NB4 (cell line): ENCODE measurements around the gene CARMIL1.
A peak's percentile ranks its signal among the peaks of the same experiment; 100 is the strongest.

ENCODE experiments used
- DNase-seq: peaks from one replicate; pipeline ENCODE4 v3.0.0; 2010; ENCODE audit warnings: low read depth
- H3K4me3 ChIP-seq: one replicate; pipeline ENCODE4 v1.5.1; 2011; ENCODE audit warnings: mild to moderate bottlenecking, low read depth, low read length, moderate library complexity
- MYC ChIP-seq: IDR thresholded peaks from 2 replicates; pipeline ENCODE4 v1.6.1; 2011; ENCODE audit warnings: low read depth, low read length
- POLR2A ChIP-seq: IDR thresholded peaks from 2 replicates; pipeline ENCODE4 v1.6.1; 2011; ENCODE audit warnings: mild to moderate bottlenecking; ENCODE audit not compliant: insufficient read length; ENCODE audit errors: extremely low read depth
- TF ChIP-seq, protein P1 (sequence below): IDR thresholded peaks from one replicate; pipeline ENCODE4 v1.5.1; 2012; ENCODE audit warnings: low read depth, low read length
- TF ChIP-seq, protein P2 (sequence below): IDR thresholded peaks from 2 replicates; pipeline ENCODE4 v1.6.1; 2011; ENCODE audit warnings: low read depth, low read length

Gene CARMIL1

DNA sequence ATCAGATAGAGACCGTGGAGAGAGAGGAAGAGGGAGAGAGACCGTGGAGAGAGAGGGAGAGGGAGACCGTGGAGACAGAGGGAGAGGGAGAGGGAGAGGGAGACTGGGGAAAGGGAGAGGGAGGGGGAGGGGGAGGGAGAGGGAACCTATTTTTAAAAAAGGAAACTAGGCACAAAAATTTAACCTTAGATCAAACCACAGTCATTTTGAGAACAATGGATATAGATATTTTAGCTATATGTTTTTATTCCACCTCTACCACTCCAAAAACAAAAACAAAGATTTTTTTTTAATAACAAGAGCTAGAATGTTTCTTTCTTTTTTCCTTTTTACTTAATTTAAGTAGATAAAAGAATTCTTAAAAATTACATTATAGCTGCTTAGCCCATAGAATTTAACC, 307.8 kb downstream of the CARMIL1 start:
- DNase-seq, result no peak
- TF ChIP-seq, protein P1, sequence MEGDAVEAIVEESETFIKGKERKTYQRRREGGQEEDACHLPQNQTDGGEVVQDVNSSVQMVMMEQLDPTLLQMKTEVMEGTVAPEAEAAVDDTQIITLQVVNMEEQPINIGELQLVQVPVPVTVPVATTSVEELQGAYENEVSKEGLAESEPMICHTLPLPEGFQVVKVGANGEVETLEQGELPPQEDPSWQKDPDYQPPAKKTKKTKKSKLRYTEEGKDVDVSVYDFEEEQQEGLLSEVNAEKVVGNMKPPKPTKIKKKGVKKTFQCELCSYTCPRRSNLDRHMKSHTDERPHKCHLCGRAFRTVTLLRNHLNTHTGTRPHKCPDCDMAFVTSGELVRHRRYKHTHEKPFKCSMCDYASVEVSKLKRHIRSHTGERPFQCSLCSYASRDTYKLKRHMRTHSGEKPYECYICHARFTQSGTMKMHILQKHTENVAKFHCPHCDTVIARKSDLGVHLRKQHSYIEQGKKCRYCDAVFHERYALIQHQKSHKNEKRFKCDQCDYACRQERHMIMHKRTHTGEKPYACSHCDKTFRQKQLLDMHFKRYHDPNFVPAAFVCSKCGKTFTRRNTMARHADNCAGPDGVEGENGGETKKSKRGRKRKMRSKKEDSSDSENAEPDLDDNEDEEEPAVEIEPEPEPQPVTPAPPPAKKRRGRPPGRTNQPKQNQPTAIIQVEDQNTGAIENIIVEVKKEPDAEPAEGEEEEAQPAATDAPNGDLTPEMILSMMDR, result no peak
- TF ChIP-seq MYC, result no peak
- TF ChIP-seq, protein P2, sequence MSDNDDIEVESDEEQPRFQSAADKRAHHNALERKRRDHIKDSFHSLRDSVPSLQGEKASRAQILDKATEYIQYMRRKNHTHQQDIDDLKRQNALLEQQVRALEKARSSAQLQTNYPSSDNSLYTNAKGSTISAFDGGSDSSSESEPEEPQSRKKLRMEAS, result no peak
- no peak for TF ChIP-seq POLR2A
- H3K4me3 ChIP-seq, result no peak overlapping the region

DNA sequence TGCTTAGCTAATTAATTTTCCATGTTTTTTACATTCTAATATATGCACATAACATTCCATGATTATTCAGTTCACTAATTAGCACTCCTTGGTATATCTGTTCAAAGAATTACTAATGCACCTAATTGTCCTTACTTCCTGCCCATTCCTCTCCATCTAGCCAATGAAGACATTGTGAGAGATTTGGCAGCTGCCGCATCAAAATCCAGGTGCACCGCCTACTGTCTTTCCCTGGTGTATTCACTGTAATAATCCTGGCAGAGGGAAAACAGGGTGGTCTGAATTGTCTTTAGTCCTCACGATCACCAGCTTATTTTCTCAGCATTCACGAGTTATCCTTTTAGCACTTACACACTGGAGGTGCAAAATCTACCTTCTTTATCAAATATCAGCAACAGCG, 311.8 kb downstream of the CARMIL1 start:
- DNase-seq, result no peak
- TF ChIP-seq, protein P1, result no peak
- TF ChIP-seq MYC (no peak), POLR2A (no peak)
- TF ChIP-seq, protein P2, result no peak
- no peak overlapping the region for H3K4me3 ChIP-seq

DNA sequence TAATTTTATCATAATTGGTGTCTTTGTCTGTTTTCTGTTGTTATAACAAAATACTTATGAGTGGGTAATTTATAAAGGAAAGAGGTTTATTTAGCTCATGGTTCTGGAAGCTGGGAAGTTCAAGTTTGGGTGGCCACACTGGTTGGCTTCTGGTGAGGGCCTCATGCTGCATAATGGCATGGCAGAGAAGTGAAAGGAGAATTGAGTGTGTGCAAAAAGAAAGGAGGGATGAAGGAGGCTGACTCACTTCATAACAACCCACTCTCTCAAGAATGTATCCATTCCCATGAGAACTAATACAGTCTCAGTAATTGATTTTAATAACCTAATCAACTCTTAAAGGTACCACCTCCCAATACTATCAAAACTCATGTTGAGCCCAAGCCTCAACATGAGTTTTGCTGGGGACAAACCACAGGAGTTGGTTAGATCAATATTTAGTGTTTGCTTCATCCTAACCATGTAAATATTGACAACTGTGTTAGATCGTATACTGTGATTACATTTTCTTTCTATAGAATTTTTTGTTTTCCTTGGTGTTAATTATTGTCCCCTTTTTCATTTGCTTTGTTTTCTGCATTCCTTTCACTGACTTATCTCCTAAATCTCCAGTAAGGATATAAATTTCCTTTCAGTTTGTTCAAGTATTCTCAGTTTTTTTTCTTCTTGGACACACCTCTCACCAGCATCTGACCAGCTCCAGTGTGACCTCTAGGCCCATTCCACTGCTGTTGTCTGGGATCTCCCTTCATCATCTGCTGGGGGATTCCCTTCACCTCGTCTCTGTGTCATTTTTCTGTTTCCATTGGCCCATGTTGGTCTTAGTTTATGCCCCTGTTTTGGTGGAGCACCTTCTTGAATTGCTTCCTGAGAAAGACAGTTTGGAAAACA, 318.0 kb downstream of the CARMIL1 start:
- no peak overlapping the region for H3K4me3 ChIP-seq
- DNase-seq, result no peak
- TF ChIP-seq, protein P2, result no peak
- TF ChIP-seq MYC (no peak), POLR2A (no peak)
- TF ChIP-seq, protein P1, result no peak

DNA sequence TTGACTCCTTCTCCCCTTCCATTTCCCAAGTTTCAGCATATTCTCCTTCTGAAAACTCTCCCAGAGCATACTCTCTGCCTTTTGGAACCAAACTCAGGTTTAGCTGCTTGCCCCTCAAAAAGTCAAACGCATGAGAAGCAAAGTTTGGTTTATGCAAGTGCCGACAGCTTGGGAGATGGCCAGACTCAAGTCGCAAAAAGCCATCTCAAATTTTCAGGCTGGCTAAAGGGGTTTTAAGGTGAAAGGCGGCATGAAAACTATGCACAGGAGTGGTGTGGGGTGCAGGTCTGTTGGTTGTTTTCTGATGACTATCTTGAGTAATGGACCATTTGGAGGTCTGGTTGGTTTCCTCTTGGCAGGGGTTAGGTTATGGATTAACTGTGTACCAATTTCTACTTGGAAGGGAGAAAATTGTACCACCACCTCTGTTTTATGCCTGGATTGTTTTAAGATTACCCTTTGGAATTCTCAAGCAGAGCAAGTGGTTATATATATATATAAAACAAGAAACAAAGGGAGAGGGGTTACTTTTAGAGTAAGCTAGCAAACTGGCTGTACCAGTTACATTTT, 320.4 kb downstream of the CARMIL1 start:
- TF ChIP-seq, protein P2, result no peak
- TF ChIP-seq, protein P1, result no peak
- TF ChIP-seq POLR2A, result no peak
- H3K4me3 ChIP-seq, result no peak overlapping the region
- no peak for DNase-seq

DNA sequence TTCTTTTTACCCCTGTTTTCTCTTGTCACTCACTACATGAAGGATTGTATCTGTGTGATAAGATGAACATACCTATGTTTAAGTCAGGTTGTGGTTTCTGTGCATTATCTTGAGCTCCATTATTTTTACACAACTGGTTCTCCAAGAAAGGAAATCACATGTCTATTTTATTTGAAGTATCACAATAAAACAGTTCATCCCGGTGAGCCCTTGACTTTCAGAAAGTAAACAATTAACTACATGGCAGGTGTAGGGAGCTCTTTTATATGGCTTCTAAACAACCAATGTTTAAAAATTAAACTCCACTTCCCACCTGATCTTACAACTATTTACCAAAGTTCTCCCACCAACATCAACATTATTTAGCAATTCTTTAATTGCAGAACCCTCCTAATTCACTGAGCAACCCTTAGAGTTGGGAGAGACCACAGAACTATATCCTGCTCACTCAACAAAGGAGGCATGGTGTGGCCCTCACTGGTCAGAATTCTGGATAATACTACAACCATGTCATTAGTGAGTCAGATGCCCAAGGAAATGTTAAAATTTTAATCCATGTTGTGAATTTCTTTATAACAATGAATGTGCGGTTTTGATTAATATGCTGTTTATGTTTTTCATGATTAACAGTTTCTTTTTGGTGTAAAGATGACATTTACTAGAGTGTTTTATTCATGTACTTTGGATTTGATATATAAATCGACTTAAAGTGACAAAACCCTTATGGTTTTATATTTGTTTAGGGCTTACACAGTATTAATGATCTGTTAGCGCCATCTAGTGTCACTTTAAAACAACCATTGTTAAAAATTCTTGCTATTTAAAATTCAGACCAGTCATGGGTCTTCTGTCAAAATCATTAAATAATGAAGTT, 322.9 kb downstream of the CARMIL1 start:
- peak; percentile 61 for DNase-seq
- TF ChIP-seq, protein P1, result no peak
- TF ChIP-seq POLR2A, result no peak
- TF ChIP-seq, protein P2, result no peak
- no peak for TF ChIP-seq MYC
- H3K4me3 ChIP-seq, result no peak overlapping the region
